ENCODE data around the gene IGBP1. TPM values are rescaled to one million over a fixed set of nuclear protein-coding genes. Genes with fewer than 3 reads are reported as not detected.
"Not testable (repeated sequence)": the region's sequence is repeated elsewhere in the genome, so short reads cannot be mapped to it uniquely, and the experiment has no call there.

The IGBP1 gene
- total RNA-seq, 1 donor from 2014 or later = 61.9 TPM

DNA sequence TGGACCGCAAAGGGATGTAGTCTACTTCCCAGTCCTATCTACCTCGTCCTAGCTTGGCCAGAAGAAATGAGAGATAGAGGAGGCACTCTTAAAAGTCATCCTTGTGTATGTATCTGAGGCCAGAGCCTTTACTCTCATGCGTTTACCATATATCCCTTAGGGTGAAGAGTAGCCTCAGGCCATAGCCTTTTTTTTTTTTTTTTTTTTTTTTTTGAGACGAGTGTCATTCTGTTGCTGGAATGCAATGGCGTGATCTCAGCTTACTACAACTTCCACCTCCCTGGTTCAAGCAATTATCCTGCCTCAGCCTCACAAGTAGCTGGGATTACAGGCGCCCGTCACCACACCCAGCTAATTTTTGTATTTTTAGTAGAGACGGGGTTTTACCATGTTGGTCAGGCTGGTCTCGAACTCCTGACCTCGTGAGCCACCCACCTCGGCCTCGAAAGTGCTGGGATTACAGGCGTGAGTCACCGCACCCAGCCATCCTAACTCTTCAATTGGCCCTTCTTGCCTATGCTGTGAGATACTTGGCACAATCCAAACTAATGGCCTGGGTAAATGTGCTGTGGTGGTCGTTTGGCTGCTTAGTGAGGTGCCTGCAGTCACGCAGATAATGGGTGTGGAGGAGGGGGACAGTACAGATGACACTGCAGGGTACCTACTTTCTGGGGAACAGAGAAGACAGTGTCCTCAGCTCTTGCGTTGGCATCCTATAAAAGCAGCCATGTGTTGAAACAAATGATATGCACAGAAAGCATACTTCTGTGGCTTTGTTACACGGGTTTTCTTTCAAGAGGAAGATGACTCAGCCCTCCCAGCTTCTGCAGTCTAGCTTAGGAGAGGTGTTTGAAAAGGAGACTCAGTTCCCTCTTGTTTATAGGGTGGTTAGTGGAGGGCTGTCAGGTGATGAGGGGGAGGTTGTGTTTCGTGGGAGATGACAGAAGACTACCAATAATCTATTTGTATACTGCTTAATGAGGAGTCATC, 33.6 kb downstream of the IGBP1 start:
- DNase-seq (ENCODE audit: low spot score) = no peak

DNA sequence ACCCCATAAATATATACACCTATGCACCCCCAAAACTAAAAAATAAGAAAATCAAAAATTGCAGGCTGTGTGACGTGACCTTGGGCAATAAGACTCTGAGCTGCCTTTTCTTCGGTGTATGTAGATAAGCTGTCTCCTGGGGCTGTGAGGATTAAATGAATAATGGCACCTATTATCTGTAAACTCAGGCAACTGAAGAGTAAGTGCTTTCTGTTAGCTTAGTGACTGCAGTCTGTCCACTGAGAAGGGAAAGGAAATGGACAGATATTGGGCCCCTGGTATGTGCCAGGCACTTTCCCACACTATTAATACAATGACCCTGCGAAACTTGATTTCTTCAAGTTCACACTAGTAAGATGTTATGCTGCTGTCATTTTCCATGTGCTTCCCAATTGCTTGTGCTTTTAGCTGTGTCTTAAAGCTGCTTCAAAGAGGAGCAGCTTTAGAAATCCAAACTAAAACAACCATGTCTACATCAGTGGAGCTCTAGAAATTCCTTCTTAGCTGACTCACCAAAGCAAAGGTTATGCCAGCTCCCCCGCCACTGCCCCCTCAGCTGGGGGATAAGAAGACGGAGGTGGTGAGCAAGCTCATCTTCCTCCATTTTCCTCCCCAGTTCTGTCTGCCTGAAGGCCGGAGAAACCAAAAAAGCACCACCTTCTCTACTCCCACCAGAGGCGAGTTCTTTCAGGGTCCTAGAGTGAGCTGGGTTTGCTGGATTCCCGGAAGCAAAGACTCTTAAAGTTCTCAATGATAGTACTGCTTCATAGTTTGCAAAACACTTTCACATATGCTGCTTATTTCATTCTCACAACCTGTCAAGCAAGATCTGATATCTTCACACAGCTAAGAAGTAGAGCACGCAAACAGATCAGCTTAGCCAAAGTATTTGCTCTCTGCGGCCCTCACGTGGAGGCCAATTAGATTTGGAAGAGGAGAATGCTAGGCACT, 35.3 kb downstream of the IGBP1 start:
- DNase-seq (ENCODE audit: low spot score) = peak; percentile 10

DNA sequence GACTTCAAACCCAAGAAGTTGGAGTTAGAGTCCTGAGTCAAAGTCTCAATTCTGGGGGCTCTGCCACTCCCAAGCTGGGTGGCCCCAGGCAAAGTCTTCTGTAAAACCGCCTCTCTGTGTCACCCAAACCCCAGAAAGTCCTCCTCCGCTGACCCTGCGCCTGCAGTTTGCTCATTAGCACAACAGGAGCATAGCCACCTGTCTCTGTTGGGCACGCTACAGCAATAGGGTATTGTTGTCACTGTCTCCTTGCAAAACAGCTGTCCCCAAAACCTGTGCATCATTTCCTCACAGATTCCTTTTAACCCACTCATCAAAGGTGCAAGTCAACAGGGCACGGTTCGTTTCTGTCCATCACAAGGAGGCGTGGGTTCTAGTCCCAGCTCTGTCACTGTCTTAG, 36.0 kb downstream of the IGBP1 start:
- DNase-seq (ENCODE audit: low spot score) = no peak

DNA sequence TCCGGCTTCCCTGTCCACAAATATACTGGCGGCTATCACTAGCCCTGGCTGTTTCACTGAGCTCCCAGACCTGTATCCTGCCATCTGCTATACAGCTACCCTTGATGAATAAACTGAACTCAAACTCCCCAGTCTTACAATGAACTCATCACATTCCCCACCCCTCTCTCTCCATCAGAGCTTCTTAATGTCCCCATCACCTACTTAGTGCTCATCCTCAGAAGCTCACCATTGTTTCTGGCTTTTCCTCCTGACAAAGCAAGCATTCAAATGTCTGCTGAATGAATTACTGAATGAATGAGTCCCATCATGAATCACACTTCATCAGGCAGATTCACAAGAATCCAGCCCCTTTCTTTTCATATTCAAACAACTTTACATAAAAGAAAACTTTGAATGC, 38.4 kb downstream of the IGBP1 start:
- no peak for DNase-seq (ENCODE audit: low spot score)

DNA sequence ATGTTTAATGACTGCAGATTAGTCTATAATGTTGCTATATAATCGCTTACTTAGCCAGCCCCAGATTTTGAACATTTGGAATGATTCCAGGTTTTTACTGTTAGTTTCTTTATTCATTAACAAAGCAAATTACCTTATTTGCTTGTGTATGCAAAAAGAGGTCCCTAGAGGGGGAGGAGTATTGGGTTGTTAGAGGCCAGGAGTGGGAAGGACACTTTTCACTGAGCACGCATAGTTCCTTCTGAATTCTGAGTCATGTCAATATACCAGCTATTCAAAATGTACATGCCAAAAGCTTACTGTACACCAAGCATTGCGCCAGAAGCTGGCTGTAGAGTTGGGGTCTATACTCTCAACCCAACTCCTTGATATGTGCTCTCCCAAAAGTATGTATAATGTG, 39.0 kb downstream of the IGBP1 start:
- no peak for DNase-seq (ENCODE audit: low spot score)

DNA sequence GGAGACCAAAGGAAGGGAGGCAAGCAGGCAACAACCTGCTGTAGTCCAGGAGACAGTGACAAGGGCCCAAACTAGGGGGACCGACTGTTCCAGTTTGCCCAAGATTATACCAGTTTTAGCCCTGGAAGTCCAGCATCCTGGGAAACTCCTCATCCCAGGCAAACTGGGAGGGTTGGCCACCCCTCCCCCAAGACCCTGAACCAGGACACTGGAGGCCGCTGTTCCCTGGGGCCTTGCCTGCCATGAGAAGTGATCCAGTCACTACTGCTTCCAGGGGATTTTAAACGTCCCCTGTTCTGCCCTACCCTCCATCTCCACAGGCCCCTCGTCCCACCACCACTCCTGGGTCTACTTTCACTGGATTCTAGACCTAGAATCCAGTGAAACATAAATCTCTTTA, 39.7 kb downstream of the IGBP1 start:
- no peak for DNase-seq (ENCODE audit: low spot score)

DNA sequence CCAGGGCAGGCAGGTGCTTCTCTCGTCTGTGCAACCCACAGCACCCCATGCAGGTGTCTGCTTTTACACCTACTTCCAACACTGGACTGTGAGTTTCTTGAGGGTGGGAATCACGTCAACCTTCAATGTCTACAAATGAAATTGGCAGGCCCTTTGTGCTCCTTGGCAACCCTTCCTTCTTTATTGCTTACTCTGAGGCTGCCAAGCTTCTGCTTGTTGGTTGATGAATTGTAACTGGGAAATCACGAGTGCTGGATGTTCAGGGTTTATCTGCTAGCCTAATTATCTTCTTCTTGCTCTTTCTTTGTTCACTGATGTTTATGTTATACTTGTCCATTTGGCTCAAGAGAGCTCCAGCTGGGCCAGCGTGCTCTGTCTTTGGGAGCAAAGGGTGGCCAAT, 41.5 kb downstream of the IGBP1 start:
- no peak for DNase-seq (ENCODE audit: low spot score)

DNA sequence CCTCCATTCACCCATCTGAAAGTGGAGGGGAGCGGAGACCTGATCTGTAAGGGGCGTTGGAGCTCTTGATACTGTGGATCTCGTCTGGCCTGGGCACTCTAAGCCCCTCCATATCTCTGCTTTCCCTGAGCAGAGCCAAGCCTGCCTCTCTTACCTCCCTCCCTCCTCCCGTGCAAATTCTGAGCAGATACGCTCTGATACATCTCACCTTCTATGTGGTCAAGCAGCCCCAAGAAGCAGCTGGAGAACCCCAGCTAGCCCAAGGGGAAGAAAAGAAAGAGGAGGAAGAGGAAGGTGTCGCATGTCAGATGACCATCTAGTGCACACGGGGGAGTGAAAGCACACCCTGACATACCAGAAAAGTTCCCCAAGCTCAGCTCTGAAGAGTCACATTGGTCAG, 42.1 kb downstream of the IGBP1 start:
- no peak for DNase-seq (ENCODE audit: low spot score)

DNA sequence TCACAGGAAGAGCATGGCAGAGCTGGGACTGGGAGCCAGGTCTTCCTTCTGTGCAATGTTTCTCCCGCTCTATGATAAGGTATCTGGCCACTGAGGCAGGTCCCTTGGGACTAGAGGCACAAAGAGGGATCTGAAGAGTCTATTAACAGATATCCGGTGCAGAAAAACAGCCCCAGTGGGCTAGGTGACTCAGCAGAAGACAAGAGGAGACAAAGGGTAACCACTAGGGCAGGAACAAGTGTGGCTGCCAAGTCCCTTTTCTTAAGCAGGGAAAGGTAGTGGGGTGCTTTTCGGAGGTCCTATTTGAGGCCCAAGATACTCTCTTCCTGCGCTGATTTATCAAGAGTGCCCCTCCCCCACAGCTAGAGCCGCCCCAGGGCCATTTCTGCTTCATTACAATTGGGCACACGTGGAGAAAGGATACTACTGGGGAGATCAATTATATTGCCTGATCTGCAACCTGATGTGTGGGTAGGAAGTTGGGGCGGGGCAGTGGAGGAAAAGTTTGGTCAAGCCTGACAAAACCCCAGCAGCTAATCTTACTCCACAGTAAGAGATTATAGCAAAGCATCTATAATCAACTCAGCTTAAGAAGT, 43.8 kb downstream of the IGBP1 start, which contains the start of gene DGAT2L6:
DGAT2L6 (plus strand) TSS at position 546 of the 596 bp plus-strand sequence. CDS start 100 bp downstream, outside the sequence.
- no peak for DNase-seq (ENCODE audit: low spot score)

DNA sequence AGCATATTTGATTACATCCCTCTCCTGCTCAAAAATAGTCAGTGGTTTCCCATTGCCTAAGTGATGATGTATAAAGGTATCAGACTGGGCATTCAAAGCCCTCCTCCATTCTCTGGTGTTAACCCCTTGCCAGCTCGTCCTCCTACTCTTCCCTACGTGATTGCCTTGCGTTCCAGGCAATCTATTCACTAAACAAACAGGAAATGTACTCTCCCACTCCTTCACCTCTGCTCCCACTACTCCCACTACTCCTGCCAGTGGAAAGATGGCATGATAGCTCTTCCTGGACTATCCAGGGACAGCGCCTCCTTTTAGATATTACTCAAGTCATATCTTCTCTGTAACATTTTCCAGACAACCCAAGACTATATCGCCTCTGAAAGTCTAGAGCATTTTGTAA, 49.8 kb downstream of the IGBP1 start:
- DNase-seq (ENCODE audit: low spot score) = no peak

DNA sequence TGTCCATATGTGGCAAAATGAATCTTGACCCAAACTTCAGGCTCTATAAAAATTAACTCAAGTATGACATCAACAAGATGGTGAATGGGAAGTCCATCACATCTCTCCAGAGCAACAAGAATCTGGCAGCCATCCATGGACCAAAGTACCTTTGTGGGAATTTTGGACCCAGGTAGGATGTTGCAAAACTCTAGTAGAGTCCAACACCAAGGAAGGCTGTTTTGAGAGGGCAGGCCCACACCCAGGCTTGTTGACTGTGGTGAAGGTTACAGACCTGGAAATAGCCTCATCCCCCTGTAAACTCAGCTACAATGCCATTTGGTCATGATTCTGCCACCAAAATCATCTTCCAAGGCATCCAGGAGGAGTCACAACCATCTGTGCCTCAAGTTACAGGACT, 57.0 kb downstream of the IGBP1 start:
- no peak for DNase-seq (ENCODE audit: low spot score)

DNA sequence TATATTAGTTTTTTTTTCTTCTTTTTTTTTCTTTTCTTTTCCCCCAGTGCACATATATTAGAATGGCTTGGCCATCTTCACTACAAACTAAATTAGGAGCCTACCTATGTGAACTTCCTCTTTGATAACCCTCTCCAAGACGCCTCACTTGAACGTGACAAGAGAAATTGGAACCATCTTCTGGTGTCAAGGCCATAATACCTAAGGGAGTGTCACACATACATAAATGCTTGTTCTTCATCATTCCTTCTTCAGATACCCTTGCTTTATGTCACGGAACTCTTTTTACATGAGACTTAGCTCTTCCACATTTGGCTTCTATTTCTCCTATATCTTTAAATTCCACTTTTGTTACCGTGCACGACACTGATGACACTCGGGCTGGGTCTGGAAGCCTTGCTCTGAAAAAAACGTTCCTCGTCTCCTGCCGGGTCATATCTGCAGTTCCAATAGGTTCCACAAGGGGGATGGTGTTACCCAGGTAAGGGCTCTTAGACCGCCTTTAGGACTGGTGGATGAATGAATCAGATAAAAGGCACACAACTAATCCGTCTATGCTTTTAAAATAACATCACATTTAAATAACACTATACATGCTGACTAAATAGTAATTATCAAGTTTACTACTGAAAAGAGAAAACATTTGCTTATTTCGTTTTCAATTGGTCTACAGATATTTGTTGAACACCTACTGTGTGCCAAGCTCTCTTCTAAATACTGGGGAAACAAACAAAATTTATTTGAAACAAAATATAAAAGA, 63.9 kb downstream of the IGBP1 start:
- peak; percentile 57 for DNase-seq (ENCODE audit: low spot score)

DNA sequence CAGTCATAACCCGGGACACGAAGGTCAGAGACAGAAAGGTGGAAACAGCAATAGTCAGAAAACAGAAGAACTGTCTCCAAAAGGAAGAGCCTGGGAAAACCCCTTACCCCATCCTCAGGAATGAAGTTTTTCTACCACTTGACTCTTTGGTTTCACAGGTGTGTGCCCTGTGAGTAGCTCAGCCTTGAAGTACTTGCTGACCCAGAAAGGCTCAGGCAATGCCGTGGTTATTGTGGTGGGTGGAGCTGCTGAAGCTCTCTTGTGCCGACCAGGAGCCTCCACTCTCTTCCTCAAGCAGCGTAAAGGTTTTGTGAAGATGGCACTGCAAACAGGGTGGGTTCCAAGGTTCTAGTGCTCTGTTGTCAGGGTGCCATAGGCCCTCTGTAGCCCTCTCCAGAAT, 68.5 kb downstream of the IGBP1 start:
- DNase-seq (ENCODE audit: low spot score) = no peak

DNA sequence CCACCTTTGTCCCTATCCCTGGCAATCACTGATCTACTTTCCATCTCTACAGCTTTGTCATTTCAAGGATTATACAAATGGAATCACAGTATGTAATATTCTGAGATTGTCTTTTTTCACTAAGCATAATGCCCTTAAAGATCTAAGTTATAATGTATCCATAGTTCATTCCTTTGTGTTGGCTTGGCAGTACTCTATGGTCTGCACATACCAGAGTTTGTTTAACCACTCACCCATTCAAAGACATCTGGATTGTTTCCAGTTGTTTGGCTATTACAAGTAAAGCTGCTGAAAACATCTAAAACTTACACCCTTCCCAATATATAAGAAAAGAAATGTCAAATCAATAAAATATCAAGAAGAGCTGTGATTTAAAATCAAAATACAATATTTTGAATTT, 75.2 kb downstream of the IGBP1 start:
- DNase-seq (ENCODE audit: low spot score) = no peak

DNA sequence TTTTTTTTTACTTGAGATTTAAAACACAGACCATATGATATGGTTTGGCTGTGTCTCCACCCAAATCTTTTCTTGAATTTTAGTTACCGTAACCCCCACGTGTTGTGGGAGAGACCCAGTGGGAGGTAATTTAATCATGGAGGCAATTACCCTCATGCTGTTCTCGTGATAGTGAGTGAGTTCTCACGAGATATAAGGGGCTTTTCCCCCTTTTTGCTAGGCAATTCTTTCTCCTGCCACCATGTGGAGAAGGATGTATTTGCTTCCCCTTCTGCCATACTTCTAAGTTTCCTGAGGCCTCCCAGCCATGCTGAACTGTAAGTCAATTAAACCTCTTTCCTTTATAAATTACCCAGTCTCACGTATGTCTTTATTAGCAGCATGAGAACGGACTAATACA, 76.3 kb downstream of the IGBP1 start:
- not testable (repeated sequence) for DNase-seq (ENCODE audit: low spot score)

Other genes with a start within 250 kb of the IGBP1 start
- not detected for gene AWAT2, start 83.5 kb upstream of the IGBP1 start, total RNA-seq
- gene OTUD6A, start 71.0 kb upstream of the IGBP1 start, total RNA-seq = not detected
- gene DGAT2L6, start 44.0 kb downstream of the IGBP1 start, total RNA-seq = not detected
- gene AWAT1, start 101.2 kb downstream of the IGBP1 start, total RNA-seq = not detected
- gene P2RY4, start 126.8 kb downstream of the IGBP1 start, total RNA-seq = not detected
- gene ARR3, start 134.9 kb downstream of the IGBP1 start, total RNA-seq = not detected
- gene RAB41, start 148.7 kb downstream of the IGBP1 start, total RNA-seq = not detected
- gene PDZD11, start 156.5 kb downstream of the IGBP1 start, total RNA-seq = 38.9 TPM
- gene KIF4A, start 156.7 kb downstream of the IGBP1 start, total RNA-seq = 0.92 TPM

Data from mucosa of gallbladder (tissue), 1 donor.